GM19043 (cell line): ENCODE data around the gene DENND1A.
"Not testable (repeated sequence)": the region's sequence is repeated elsewhere in the genome, so short reads cannot be mapped to it uniquely, and the experiment has no call there.

Experiments used
- ATAC-seq: cut with Tn5 transposase; IDR thresholded peaks from one replicate; pipeline ENCODE4 v1.9.1; 2021; ENCODE audit warnings: low read depth; ENCODE audit not compliant: unreplicated experiment

The DENND1A gene

DNA sequence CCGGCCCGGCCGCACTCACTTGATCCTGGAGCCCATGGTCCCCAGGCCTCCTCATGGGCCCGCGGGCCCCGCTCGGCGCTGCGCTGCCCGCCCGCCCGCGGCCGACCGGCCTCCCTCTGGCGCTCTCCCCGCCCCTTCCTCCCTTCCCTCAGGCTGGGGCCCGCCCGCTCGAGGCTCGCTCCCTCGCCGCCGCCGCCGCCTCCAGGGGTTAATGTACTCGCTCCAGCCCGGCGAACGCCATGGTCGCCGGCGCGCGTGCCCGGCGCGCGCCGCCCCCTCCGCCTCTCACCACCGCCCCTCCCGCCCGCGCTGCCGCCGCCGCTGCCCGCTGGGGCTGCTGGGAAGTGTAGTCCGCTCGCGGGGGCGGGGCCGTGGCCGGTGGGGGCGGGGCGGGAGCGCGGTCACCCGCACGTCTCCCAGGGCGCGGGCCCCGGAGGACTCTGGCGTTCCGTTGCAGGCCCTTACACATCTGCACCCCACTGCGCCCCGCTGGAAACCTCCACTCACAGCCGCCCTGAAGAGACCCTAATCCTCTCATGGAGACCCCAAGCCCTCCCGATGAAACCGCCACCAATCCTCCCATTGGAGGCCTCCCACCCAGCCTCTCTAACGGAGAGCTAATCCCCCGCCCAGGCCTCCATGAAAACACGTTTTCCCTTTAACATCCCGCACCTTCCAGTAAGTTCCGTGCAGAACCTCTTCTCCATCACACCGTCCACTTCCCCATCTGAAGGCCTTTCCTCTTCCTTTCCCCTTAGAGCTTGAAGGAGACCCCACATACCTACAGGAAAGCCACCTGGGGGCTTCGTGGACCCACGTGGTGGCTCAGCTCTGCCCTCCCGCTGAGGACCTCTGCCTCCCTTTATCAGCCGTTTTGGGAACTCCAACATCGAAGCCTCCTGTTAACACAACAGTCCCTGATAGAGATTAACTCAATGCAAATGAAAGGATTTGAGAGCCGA is at the start of gene DENND1A:
TSS of gene DENND1A (minus strand) at position 257 of the 962 bp plus-strand sequence. CDS start at position 36, 221 bp downstream.
- peak; percentile 75 for ATAC-seq

- no peak for ATAC-seq
Measured at GRCh38 chr9:123978981-123979380, 49.1 kb upstream of the DENND1A start.

GRCh38 chr9:123976579-123976978 is 46.7 kb upstream of the DENND1A start:
- ATAC-seq: not testable (repeated sequence)

GRCh38 chr9:123975871-123976270 is 45.9 kb upstream of the DENND1A start:
- ATAC-seq: no peak

DNA sequence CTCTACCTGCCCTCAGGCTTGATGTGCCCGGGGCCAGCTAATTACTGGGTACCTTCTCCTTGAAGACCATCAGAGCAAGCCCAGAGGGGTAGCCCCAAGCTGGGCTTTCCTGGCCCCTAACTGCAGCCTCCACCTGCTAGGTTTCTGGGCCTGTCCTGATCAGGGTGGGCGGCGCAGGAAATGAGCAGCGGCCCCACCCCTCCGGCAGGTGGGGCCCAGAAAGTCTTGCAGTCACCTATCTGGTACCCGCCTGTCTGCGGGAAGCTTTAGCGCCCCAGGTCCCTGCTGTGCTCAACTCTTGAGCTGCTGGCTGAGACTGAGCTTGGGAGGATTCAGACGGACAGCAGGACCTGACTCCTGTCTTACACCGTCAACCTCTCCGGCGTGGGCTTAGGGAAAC is 44.5 kb upstream of the DENND1A start:
- ATAC-seq: no peak

- no peak for ATAC-seq
Measured at GRCh38 chr9:123973590-123974223, 43.8 kb upstream of the DENND1A start.

- ATAC-seq: no peak
Measured at GRCh38 chr9:123972618-123973017, 42.7 kb upstream of the DENND1A start.

DNA sequence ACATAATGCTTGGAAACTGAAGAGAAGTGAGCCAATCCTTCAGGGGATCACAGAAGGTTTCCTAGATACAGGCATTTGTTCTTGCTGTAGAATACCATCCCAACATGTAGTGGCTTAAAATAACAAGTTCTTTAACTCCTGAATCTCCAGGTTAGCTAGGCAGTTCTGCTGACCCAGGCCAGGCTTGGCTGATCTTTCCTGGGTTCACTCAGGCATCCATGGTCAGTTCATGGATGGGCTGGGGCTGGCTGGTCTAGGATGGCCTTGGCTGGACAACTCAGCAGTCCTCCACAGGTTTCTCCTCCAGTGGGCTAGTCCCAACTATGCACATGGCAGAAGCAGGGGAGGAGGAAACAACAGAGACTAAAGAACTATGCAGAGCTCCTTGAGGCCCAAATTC is 37.4 kb upstream of the DENND1A start:
- no peak for ATAC-seq

DNA sequence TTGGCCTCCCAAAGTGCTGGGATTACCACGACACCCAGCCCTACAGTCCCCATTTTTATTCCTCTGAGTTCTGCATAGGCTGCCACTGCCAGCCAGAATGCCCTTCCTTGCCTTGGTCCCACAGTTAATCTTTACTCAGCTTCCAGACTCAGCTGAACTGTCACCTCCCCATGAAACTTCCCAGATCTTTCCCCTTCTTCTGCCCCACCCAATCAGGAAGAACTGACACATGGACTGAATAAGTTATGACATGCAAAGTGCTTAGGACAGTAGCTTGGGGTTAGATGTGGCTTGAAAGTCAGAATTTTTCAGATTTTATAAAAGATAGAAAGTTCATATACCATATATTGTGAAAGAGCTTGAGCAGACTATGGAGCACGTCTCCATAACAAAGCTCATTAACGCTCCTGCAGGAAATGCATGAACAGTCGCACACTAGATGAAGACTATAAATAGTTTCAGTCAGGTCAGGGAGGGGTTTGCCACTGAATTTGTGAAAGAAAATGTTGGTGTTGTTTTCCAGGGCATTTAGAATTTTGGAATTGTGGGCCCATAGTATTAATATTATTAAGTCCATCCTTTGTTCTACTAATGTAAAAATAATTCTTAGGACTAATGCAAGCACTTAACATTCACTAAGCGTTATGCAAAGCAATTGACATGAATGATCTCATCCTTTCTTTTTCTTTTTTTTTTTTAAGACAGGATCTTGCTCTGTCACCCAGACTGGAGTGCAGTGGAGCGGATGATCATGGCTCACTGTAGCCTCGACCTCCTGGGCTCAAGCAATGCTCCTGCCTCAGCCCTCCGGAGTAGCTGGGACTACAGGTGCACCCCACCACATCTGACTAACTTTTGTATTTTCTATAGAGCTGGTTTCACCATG is 36.1 kb upstream of the DENND1A start:
- no peak for ATAC-seq

DNA sequence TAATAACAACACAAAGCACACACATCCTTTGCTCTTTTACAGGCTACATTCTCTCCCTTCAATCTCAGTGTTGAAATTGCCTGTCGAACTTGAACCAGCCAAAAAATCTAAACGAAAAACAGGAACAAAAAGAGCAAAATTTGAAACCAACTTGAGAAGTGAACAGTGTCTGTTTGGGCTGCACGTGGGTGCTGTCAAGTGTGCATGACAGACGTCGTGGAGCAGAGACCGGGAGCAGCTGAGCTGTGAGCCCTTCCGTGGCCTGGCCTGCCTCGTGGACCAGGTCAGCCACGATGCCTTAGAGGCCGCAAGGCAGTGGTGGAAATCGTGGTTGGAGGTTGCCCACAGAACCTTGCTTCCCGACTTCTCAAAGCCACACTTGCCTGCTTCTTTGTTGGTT is 34.8 kb upstream of the DENND1A start:
- no peak for ATAC-seq

DNA sequence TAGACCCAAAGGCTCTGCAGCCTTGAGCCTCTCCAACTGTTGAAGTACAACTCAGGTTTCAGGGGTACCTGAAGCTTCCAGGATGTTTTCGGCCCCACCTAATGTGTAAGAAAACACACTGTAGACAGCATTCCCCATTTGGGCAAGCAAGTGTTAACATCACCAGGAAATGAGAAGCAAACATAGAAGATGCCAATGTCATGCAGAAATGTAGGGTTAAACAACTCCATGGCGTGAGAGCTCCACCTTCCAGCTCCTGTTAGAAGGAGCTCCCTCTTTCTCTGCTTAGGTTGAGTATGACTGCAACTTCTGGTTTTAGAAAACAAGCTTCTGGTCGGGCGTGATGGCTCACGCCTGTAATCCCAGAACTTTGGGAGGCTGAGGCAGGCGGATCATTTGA is 31.0 kb upstream of the DENND1A start:
- no peak for ATAC-seq

DNA sequence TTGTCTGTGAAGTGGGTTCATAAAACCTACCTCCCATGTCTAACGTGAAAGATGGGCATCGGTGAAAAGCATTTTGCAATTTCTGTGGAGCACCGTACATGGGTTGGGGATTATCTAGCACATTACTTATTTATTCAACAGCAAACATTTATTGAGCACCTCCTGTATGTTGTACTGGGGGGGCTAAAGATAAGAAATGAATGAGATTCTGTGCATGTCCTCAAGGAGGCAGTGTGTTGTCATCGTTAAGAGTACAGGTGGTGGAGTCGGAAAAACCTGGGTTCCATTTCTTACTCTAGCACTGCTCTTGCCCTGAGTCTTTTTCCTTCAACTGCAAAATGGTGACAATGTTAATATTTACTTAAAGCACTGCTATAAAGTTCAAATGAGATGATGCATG is 30.4 kb upstream of the DENND1A start:
- ATAC-seq: no peak

DNA sequence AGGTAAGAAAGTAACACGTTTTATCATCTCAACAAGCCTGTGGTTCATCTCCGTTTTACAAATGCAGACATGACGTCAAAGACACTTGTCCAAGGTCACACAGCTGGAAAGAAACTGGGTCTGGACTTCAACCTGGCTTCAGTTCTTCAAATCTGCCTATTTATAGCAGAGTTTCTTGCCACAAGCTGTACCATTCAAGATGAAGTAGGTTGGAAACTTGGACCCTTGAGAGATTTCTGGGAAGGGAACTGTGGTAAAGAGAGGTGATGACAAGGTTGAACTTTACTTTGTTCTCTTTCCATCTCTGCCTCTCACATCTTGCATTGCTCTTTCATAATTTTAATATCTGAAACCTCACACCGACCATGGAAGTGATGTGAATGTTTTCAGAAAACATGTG is 29.9 kb upstream of the DENND1A start:
- no peak for ATAC-seq

GRCh38 chr9:123957731-123958130 is 27.8 kb upstream of the DENND1A start:
- ATAC-seq: no peak

- ATAC-seq: no peak
Measured at GRCh38 chr9:123957168-123957721, 27.3 kb upstream of the DENND1A start.

DNA sequence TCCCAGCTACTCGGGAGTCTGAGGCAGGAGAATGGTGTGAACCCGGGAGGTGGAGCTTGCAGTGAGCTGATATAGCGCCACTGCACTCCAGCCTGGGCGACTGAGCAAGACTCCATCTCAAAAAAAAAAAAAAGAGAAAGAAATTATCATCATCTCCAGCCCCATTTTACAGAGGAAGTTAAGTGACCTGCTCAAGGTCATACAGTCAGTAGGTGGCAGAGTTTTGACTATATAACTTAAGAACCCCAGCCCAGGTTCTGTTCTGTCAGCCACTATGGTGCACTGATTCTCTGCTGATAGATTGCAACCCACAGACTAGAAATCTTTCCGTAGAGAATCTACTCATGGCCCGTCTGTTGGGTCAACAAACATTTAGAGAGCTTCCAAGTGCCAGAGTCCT is 25.7 kb upstream of the DENND1A start:
- ATAC-seq: no peak

DNA sequence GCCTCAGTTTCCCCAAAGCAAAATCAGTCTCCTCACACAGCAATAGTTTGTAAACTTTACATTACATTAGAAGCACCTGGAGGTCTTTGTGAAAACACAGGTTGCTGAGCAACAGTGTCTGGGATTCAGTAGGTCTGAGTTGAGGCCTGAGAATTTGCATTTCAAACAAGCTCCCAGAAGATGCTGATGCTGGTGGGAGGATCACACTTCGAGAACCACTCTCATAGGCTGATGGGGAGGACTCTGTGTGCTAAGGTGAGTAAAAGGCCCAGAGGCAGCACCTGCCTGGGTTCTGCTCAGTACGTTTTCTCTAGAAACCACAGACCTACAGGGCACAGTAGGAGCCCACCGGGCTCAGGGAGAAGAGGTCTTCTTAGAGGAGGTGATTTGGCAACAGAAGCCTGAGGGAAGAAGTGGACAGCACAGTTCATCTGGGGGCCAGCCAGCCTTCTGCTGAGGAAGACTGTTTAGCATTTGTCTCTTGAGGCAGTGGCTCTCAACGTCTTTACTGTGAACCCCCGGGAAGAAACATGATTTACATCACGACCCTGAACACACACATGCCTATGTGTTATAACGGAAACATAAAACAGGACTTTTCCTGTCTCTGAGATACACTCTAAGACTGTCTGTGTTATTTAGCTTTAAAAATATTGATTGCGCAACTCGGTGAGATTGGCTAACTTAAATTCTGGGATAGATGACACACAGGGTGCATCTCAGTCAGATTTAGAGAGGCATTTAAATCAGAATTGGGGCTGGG is 24.8 kb upstream of the DENND1A start:
- ATAC-seq: no peak

DNA sequence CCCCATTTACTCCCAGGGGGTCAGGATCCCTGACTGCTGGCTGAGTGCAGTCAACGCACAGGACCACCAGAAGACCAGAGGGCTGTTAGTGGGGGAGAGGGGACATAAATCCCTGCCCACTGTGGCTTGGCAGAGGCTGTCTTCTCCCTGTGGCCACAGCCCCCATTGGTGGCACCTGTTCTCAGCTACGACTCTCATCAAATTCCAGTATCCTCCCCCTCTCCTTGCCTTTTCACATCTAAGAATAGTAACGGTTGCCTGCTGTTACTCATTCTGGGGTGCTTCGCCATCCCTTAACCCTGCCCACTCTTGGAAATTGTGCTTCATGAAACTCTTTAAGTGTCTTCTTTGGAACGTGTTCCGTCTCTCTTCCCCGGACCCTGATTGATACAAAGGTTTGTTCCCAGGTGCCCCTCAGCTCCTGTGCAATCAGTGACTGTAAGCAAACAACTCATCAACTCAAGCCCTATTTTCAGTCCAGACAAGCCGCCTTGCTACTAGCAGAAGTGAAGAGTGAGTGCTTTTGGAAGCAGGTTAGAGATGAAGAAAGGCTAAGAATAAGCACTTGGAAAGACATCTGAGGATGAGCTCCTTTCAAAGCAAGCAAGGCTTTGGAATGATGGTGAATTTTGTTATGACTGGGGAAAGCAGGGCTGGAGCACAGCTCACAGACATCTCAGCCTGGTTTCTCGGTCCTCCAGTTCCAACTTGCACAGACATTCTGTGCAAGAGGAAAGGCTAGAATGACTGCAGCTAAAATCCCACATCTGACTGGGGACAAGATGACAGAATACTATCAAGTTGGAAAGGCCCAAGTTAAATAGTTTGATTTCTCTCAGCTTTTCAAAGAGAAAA is 22.9 kb upstream of the DENND1A start:
- ATAC-seq: no peak

GRCh38 chr9:123948286-123948685 is 18.4 kb upstream of the DENND1A start:
- no peak for ATAC-seq
